Endothelial cell of hepatic sinusoid (primary cell): ENCODE data around the gene ELP1.
"Not testable (repeated sequence)": the region's sequence is repeated elsewhere in the genome, so short reads cannot be mapped to it uniquely, and the experiment has no call there.

ENCODE experiments used
- in situ Hi-C: cut with HindIII; loops from 2 replicates; pipeline ENCODE4 v1.10.0; 2017; ENCODE audit warnings: low sequenced_read_pairs

The ELP1 gene

DNA sequence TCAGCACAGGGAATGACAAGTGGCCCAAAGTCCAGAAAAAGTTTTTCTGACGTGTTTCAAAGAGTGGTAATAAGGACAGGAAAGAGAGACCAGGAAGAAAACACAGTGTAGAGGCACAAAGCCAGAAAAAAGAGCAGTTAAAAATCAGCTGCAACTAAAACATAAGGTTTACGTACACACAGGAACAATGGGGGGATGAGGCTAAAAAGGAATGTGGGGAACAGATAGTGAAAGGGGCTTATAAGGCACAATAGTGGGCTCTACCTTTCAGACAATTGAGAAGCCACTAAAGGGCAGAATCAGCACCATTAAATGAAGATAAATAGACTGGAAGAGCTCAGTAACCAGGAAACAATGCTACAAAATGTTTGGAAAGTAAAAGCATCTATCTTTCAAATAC lies 5.5 kb downstream of the ELP1 start:
- in situ Hi-C loops, result no loop called here

DNA sequence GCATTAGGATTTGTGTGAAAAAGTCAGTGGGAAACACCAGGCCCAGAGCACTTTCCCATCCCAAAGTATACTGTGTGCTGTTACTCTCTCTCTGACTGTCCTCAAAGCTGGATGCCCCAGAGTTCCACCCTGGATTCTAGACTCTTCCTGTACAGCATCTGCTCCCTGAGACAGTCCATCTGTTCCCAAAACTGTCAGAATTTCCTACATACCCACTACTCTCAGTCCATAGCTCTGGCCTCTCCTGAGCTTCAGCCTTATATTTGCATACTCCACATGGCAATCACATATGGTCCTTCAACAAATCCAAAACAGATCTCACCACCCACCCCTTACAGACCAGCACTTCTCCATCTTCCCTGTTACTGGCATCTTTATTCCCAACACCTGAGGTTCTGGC lies 9.5 kb downstream of the ELP1 start:
- in situ Hi-C loops, result no loop called here

DNA sequence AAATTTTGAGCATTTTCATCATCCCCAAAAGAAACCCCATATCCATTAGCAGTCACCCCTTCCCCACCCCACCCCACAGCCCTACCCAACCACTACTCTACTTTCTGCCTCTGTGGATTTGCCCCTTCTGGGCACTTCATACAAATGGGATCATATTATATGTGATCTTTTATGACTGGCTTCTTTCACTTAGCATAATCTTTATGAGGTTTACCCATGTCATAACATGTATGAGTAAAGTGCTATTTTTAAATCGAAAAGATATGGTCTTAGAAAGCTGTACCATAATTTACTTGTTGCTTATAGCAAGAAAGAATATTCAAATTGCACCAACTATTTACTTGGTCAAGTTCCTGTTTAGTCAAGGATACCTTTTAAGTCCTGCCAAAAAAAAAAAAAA lies 12.7 kb downstream of the ELP1 start:
- in situ Hi-C loops, result no loop called here

- in situ Hi-C loops, result not testable (repeated sequence)
Measured at GRCh38 chr9:108920401-108920800, 13.5 kb downstream of the ELP1 start.

DNA sequence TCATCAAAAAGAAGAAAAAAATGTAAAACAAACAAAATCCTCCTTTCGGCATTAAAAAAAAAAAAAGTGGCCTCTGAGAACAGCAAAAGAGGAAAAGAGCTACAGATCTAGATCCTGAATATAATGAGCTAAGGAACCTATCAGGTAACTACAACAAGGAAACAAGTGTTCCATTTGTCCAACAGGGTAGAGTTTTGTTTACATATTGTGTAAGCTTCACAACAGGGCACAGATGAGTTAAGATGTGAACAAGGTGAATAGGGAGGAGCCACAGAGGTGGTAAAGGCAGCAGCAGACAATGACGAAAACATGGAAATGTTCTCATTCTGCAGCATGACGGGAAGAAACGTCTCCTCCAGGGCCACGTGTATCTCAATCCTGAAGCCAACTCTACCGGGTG lies 14.4 kb downstream of the ELP1 start:
- in situ Hi-C loops, result no loop called here

DNA sequence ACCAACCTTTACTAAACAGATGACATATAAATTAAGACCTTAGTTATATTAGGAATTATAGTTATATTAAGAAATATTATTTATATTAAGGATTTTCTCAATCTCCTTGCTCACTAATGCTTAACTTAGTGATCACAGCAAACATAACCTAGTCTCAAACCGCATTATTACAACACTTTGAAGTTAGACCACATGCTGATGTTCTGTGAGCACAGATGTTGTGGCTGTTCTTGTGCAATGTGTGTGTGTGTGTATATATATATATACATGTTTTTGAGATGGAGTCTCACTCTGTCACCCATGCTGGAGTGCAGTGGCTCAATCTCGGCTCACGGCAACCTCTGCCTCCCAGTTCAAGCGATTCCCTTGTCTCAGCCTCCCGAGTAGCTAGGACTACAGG lies 20.5 kb downstream of the ELP1 start:
- in situ Hi-C loops, result no loop called here

GRCh38 chr9:108911820-108912219 lies 22.1 kb downstream of the ELP1 start:
- in situ Hi-C loops, result no loop called here

GRCh38 chr9:108910914-108911313 lies 23.0 kb downstream of the ELP1 start:
- in situ Hi-C loops, result no loop called here

GRCh38 chr9:108910402-108910801 lies 23.5 kb downstream of the ELP1 start:
- in situ Hi-C loops, result no loop called here

- in situ Hi-C loops, result loop anchor here (10.0 kb wide), 1 partner anchor 49 kb away; no protein-coding TSS in a partner anchor
Measured at GRCh38 chr9:108905494-108905893, 28.4 kb downstream of the ELP1 start.

DNA sequence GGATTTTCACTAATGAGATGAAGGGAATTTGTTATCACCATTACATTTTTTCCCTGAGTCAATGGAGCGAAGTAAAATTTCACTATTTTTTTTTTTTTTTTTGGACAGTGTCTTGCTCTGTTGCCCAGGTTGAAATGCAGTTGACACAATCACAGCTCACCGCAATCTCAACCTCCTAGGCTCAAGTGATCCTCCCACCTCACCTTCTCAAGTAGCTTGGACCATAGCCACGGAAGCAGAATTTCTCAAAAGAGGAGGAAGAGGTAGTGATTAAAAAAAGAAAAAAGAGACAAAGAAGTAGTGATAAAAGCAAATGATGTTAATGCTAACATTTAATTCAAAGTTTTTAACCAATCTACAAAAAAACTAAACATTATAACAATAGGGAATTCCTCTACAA lies 29.8 kb downstream of the ELP1 start:
- in situ Hi-C loops, result loop anchor here (10.0 kb wide), 1 partner anchor 51 kb away; no protein-coding TSS in a partner anchor

DNA sequence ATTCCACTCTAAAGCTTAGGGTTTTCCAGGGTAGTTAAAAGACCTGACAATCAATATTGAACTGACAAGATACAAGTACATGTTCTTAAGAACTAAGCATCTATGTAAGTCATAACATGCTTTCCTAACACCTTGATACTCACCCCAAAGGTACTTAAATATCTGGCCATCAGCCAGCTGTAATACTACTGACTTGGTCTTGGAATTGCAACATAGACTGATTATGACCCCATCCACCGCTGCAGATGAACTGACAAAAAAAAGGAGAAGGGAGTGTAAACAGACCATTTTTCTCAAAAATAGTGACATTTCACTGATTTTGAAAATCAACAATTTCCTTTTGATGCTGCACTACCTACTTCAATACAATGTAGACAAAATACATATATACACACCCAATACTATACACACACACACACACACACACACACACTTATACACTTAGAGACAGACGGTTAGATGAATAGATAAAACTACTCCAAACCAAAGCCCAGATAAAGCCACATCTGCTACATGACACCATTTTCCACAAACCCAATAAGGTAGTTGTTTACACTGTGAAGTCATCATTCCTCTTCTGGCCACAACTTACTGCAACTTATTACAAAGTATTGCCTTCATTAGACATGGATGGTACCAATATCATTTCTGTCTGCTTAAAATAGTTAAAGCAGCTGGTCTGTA lies 30.4 kb downstream of the ELP1 start:
- in situ Hi-C loops, result loop anchor here (10.0 kb wide), 1 partner anchor 51 kb away; no protein-coding TSS in a partner anchor

DNA sequence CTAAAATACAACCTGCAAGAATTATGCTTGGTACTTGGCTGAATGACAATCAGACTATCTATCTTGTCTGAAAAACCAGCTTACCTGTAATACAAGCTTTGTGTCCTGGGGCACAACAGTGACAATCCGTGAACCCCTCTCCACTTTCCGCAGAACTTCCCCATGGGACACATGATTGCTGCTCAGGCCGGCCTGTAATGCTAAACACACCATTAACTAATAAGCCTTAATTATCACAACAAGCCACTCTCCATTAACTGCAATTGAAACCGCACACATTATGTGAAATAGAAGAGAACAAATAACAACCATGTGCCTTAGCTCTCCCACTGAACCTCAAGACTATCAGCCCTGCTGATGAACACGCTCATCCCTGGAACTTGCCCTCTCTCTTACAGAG lies 33.7 kb downstream of the ELP1 start:
- in situ Hi-C loops, result loop anchor here (10.0 kb wide), 1 partner anchor 55 kb away; no protein-coding TSS in a partner anchor

DNA sequence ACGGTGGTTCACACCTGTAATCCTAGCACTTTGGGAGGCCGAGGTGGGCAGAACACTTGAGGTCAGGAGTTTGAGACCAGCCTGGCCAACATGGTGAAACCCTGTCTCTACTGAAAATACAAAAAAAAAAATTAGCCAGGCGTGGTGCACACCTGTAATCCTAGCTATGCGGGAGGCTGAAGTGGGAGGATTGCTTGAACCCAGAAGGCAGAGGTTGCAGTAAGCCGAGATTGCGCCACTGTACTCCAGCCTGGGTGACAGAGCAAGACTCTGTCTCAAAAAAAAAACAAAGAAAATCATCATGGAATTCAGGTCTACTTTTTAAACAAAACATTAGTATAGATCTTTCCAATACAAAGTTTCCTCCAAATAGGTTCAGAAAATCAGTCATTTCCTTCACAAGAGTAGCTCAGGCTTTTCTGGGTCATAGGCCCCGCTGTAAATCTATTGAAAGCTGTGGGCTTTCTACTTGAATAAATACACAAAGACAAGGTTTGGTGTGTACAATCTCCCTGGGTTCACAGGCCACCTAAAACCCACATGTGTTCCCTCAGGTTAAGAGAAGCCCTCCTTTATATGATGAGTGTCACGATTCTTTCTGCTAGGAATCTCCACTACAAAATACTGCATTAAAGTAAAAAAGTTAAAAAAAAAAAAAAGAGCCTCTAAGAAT lies 34.8 kb downstream of the ELP1 start:
- in situ Hi-C loops, result not testable (repeated sequence)

- in situ Hi-C loops, result no loop called here
Measured at GRCh38 chr9:108897324-108898096, 36.4 kb downstream of the ELP1 start.

- in situ Hi-C loops, result no loop called here
Measured at GRCh38 chr9:108894225-108894997, 39.5 kb downstream of the ELP1 start.

- in situ Hi-C loops, result no loop called here
Measured at GRCh38 chr9:108889649-108890067, 44.3 kb downstream of the ELP1 start.

DNA sequence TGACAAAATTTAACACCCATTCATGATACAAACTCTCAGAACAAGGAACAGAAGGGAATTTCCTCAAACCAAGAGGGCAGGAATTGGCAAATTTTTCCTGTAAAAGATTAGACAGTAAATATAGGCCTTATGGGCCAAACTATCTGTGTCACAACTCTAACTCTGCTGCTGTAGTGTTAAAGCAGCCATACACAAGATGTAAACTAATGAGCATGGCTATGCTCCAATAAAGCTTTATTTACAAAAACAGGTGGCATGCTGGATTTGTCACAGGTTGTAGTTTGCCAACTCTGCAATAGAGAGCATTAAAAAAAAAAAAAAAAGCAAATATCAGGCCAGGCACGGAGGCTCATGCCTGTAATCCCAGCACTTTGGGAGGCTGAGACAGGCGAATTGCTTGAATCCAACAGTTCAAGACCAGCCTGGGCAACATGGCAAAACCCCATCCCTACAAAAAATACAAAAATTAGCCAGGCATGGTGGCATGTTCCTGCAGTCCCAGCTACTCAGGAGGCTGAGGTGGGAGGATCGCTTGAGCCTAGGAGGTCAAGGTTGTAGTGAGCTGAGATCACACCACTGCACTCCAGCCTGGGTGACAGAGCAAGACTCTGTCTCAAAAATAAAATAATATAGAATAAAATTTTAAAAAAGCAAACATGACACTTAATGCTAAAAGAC lies 47.2 kb downstream of the ELP1 start:
- in situ Hi-C loops, result not testable (repeated sequence)

- in situ Hi-C loops, result no loop called here
Measured at GRCh38 chr9:108885643-108886348, 48.1 kb downstream of the ELP1 start.

- in situ Hi-C loops, result no loop called here
Measured at GRCh38 chr9:108884701-108885100, 49.2 kb downstream of the ELP1 start.
